ENCODE results near the gene CPT1A.

DNA sequence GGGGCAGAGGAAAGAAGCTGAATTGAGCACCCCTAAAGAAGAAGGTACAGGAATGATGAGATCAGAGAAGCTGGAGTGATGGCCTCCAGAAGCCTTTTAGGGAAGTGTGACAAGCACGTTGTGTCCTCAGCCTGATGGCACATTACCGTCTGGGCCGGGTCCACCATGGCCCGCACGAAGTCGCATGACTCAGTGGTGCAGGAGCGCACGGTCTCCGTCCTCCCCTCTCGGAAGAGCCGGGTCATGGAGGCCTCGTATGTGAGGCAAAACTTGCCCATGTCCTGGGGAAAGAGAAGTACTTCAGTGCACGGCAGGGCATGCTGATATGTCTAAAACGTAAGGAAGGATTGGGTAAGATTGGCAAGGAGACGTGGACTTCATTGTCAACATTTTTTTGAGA, 79.2 kb downstream of the CPT1A start:
- TF ChIP-seq, protein P1, sequence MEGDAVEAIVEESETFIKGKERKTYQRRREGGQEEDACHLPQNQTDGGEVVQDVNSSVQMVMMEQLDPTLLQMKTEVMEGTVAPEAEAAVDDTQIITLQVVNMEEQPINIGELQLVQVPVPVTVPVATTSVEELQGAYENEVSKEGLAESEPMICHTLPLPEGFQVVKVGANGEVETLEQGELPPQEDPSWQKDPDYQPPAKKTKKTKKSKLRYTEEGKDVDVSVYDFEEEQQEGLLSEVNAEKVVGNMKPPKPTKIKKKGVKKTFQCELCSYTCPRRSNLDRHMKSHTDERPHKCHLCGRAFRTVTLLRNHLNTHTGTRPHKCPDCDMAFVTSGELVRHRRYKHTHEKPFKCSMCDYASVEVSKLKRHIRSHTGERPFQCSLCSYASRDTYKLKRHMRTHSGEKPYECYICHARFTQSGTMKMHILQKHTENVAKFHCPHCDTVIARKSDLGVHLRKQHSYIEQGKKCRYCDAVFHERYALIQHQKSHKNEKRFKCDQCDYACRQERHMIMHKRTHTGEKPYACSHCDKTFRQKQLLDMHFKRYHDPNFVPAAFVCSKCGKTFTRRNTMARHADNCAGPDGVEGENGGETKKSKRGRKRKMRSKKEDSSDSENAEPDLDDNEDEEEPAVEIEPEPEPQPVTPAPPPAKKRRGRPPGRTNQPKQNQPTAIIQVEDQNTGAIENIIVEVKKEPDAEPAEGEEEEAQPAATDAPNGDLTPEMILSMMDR (IDR thresholded peaks at IDR 0.05 in 4 of 5, conservative IDR thresholded peaks at IDR 0.05 in 1 of 5) = no peak
- TF ChIP-seq POLR2A (IDR thresholded peaks at IDR 0.05) = no peak
